ENCODE measurements around the gene GOLGA3.
"Not testable (repeated sequence)": the region's sequence is repeated elsewhere in the genome, so short reads cannot be mapped to it uniquely, and the experiment has no call there.

GOLGA3 gene

GRCh38 chr12:132813443-132813842, 15.2 kb downstream of the GOLGA3 start:
- no peak for DNase-seq

- no peak for DNase-seq
These were observed 15.9 kb downstream of the GOLGA3 start for GRCh38 chr12:132812631-132813305.

- not testable (repeated sequence) for DNase-seq
These were observed 19.3 kb downstream of the GOLGA3 start for GRCh38 chr12:132809391-132809790.

- DNase-seq: no peak
These were observed 21.2 kb downstream of the GOLGA3 start for GRCh38 chr12:132807295-132808092.

- DNase-seq: no peak
These were observed 21.8 kb downstream of the GOLGA3 start for GRCh38 chr12:132806857-132807256.

GRCh38 chr12:132804426-132804861, 24.2 kb downstream of the GOLGA3 start:
- no peak for DNase-seq

GRCh38 chr12:132803888-132804287, 24.8 kb downstream of the GOLGA3 start:
- no peak for DNase-seq

- no peak for DNase-seq
These were observed 25.5 kb downstream of the GOLGA3 start for GRCh38 chr12:132803125-132803524.

- DNase-seq: no peak
These were observed 26.9 kb downstream of the GOLGA3 start for GRCh38 chr12:132801741-132802140.

GRCh38 chr12:132798836-132799235, 29.8 kb downstream of the GOLGA3 start:
- DNase-seq: no peak

GRCh38 chr12:132797820-132798570, 30.7 kb downstream of the GOLGA3 start:
- no peak for DNase-seq

- DNase-seq: no peak
These were observed 32.8 kb downstream of the GOLGA3 start for GRCh38 chr12:132795847-132796246.

- not testable (repeated sequence) for DNase-seq
These were observed 36.7 kb downstream of the GOLGA3 start for GRCh38 chr12:132791940-132792339.

- DNase-seq: no peak
These were observed 39.6 kb downstream of the GOLGA3 start for GRCh38 chr12:132789099-132789471.

- no peak for DNase-seq
These were observed 40.1 kb downstream of the GOLGA3 start for GRCh38 chr12:132788375-132789098.

- DNase-seq: no peak
These were observed 40.8 kb downstream of the GOLGA3 start for GRCh38 chr12:132787877-132788276.

GRCh38 chr12:132786192-132786591, 42.5 kb downstream of the GOLGA3 start:
- no peak for DNase-seq

GRCh38 chr12:132784580-132784979, 44.1 kb downstream of the GOLGA3 start:
- DNase-seq: no peak

GRCh38 chr12:132783917-132784531, 44.6 kb downstream of the GOLGA3 start:
- no peak for DNase-seq

GRCh38 chr12:132781938-132782337, 46.7 kb downstream of the GOLGA3 start:
- no peak for DNase-seq

GRCh38 chr12:132779781-132780353, 48.8 kb downstream of the GOLGA3 start:
- DNase-seq: no peak

GRCh38 chr12:132777614-132778013, 51.1 kb downstream of the GOLGA3 start:
- DNase-seq: no peak

Data from GF-D8 (cell line).